HAP-1 (cell line): ENCODE data around the gene GZMH.

Experiments
- DNase-seq, 2 experiments: peaks; one replicate each; pipeline ENCODE4 v3.0.0-alpha.2; 2016 to 2020; ENCODE audit warnings: low spot score in 2 of 2
- H3K27me3 ChIP-seq: fragments of 250-450 bp; sonication (Bioruptor Pico); 2 replicates; pipeline ENCODE4 v1.5.1; 2020; ENCODE audit warnings: low read depth, mild to moderate bottlenecking, moderate library complexity
- H3K36me3 ChIP-seq: fragments of 250-450 bp; sonication (Bioruptor Pico); replicated peaks from 2 replicates; pipeline ENCODE4 v1.5.1; 2020; ENCODE audit warnings: mild to moderate bottlenecking
- H3K4me1 ChIP-seq: fragments of 250-450 bp; sonication (Bioruptor Pico); 2 replicates; pipeline ENCODE4 v1.5.1; 2020; ENCODE audit warnings: mild to moderate bottlenecking
- H3K4me3 ChIP-seq: fragments of 250-450 bp; sonication (Bioruptor Pico); 2 replicates; pipeline ENCODE4 v1.5.1; 2020; ENCODE audit warnings: mild to moderate bottlenecking, moderate library complexity
- H3K9me3 ChIP-seq: fragments of 250-450 bp; sonication (Bioruptor Pico); 2 replicates; pipeline ENCODE4 v1.5.1; 2020; ENCODE audit warnings: mild to moderate bottlenecking, moderate library complexity
- in situ Hi-C: fragments of 300-500 bp; cut with MboI; formaldehyde crosslinking; loops from 3 replicates; pipeline ENCODE4 v1.14.3; 2020; ENCODE audit warnings: low sequenced_read_pairs, inconsistent platforms, mixed read lengths

The GZMH gene

GRCh38 chr14:24566318-24566717, 43.2 kb downstream of the GZMH start:
- no peak for DNase-seq
- in situ Hi-C loops, result no loop called here
- no peaks in the 10 kb centered on the region for H3K4me1 ChIP-seq
- no peaks in the 10 kb centered on the region for H3K36me3 ChIP-seq
- H3K9me3 ChIP-seq, result no peaks in the 10 kb centered on the region
- no peak overlapping the region for H3K4me3 ChIP-seq
- no peaks in the 10 kb centered on the region for H3K27me3 ChIP-seq

- no peak for DNase-seq
- in situ Hi-C loops, result no loop called here
- no peak overlapping the region for H3K4me3 ChIP-seq
Measured at GRCh38 chr14:24565766-24566165, 43.7 kb downstream of the GZMH start.

GRCh38 chr14:24563505-24563904, 46.0 kb downstream of the GZMH start:
- in situ Hi-C loops, result no loop called here
- Histone ChIP-seq H3K27me3 (no peaks in the 10 kb centered on the region), H3K4me3 (no peak overlapping the region), H3K4me1 (no peaks in the 10 kb centered on the region), H3K9me3 (no peaks in the 10 kb centered on the region), H3K36me3 (no peaks in the 10 kb centered on the region)
- DNase-seq, result no peak

More at GRCh38 chr14:24565766-24566165, 43.7 kb downstream of the GZMH start:
- no peaks in the 10 kb centered on the region for H3K4me1 ChIP-seq
- no peaks in the 10 kb centered on the region for H3K9me3 ChIP-seq
- no peaks in the 10 kb centered on the region for H3K36me3 ChIP-seq
- no peaks in the 10 kb centered on the region for H3K27me3 ChIP-seq

- no peaks in the 10 kb centered on the region for H3K4me1 ChIP-seq
- no peak for DNase-seq
- in situ Hi-C loops, result no loop called here
Measured at GRCh38 chr14:24556756-24557155, 52.7 kb downstream of the GZMH start.

More at GRCh38 chr14:24556756-24557155, 52.7 kb downstream of the GZMH start:
- no peaks in the 10 kb centered on the region for H3K9me3 ChIP-seq
- no peaks in the 10 kb centered on the region for H3K36me3 ChIP-seq
- no peaks in the 10 kb centered on the region for H3K27me3 ChIP-seq
- H3K4me3 ChIP-seq, result no peak overlapping the region
